HepG2 (cell line): ENCODE results near the gene C4orf17. TPM values are rescaled to one million over a fixed set of nuclear protein-coding genes. Genes with fewer than 3 reads are reported as not detected.

Experiments
- ATAC-seq: fragments of 200-7000 bp; cut with Tn5 transposase; 3 replicates; pipeline ENCODE4 v1.9.1; 2020; ENCODE audit warnings: mild to moderate bottlenecking, moderate library complexity
- BruUV-seq: library from RNA; stranded (reverse); fragments of 400-500 nt; replicated peaks from 2 replicates; lab custom pipeline; 2021; lab: Mats Ljungman, UMichigan
- CTCF ChIA-PET: fragments of 300-600 bp; formaldehyde crosslinking; extraction: SDS; loops from one replicate; lab custom pipeline; 2021; ENCODE audit warnings: low total read pairs, inconsistent platforms, low intra/inter-chr PET ratio; lab: Yijun Ruan, JAX
- POLR2A ChIA-PET: fragments of 350-600 bp; sonication (Branson Sonifier 250); formaldehyde crosslinking; loops from one replicate; lab custom pipeline; 2020; ENCODE audit warnings: antibody characterized with exemption, inconsistent platforms; lab: Yijun Ruan, JAX
- DNase-seq: peaks from one replicate; pipeline ENCODE4 v3.0.0-alpha.2; 2015; ENCODE audit warnings: low spot score
- FAIRE-seq: peaks from 3 replicates; lab custom pipeline; 2011; peaks lifted over from hg19 to GRCh38; lab: Jason Lieb, UNC
- H2AFZ ChIP-seq: one replicate; pipeline ENCODE4 v1.6.1; 2011; ENCODE audit warnings: low read length, inconsistent platforms
- H3K27ac ChIP-seq: fragments of 300-600 bp; 3 replicates; pipeline ENCODE4 v1.8.0; 2011; ENCODE audit warnings: mixed run types, mild to moderate bottlenecking, mixed read lengths, low read length, inconsistent platforms; ENCODE audit not compliant: insufficient read depth; ENCODE audit errors: extremely low read length
- H3K27me3 ChIP-seq, 2 experiments: fragments of 200-600 bp in 1 of 2; 2 replicates in 1 of 2; 3 replicates in 1 of 2; pipeline versions ENCODE4 v1.6.0 to v1.8.0; 2011; ENCODE audit warnings: low read length in 2 of 2, mild to moderate bottlenecking in 2 of 2, moderate library complexity in 2 of 2, inconsistent platforms in 1 of 2; ENCODE audit not compliant: insufficient read depth in 2 of 2, control insufficient read depth in 1 of 2
- H3K36me3 ChIP-seq, 2 experiments: fragments of 200-600 bp in 1 of 2; replicated peaks in 1 of 2; 2 replicates in 1 of 2; 3 replicates in 1 of 2; pipeline versions ENCODE4 v1.5.1 to v1.8.0; 2011; ENCODE audit warnings: low read length in 2 of 2, inconsistent platforms in 1 of 2; ENCODE audit not compliant: insufficient read depth in 2 of 2, control insufficient read depth in 1 of 2
- H3K4me1 ChIP-seq: 2 replicates; pipeline ENCODE4 v1.5.1; 2012; ENCODE audit warnings: low read length, inconsistent platforms; ENCODE audit not compliant: insufficient read depth
- H3K4me2 ChIP-seq: 2 replicates; pipeline ENCODE4 v1.6.0; 2011; ENCODE audit warnings: low read depth, low read length, inconsistent platforms
- H3K4me3 ChIP-seq, 3 experiments: fragments of 200-600 bp in 1 of 3; sonication (generic), shearing (Covaris generic) in 1 of 3; replicated peaks in 1 of 3; 2 replicates each; pipeline ENCODE4 v1.5.1; 2011 to 2016; ENCODE audit warnings: low read length in 3 of 3, inconsistent platforms in 2 of 3, low read depth in 2 of 3, mild to moderate bottlenecking in 2 of 3, control low read depth in 1 of 3, mixed read lengths in 1 of 3; ENCODE audit not compliant: insufficient read depth in 1 of 3
- H3K79me2 ChIP-seq: one replicate; pipeline ENCODE4 v1.6.1; 2011; ENCODE audit warnings: low read length, inconsistent platforms; ENCODE audit not compliant: insufficient read depth
- H3K9ac ChIP-seq: 2 replicates; pipeline ENCODE4 v1.6.0; 2011; ENCODE audit warnings: mild to moderate bottlenecking, low read depth, low read length, inconsistent platforms; ENCODE audit not compliant: insufficient read depth
- H3K9me3 ChIP-seq: 2 replicates; pipeline ENCODE4 v1.5.1; 2012; ENCODE audit warnings: mild to moderate bottlenecking, low read length
- H4K20me1 ChIP-seq: 2 replicates; pipeline ENCODE4 v1.6.0; 2011; ENCODE audit warnings: inconsistent platforms, mild to moderate bottlenecking, low read length, moderate library complexity; ENCODE audit not compliant: insufficient read depth
- ATF2 ChIP-seq: sonication (generic); formaldehyde crosslinking; IDR thresholded peaks from 2 replicates; pipeline ENCODE4 v1.4.0; 2020; ENCODE audit warnings: missing genetic modification reagents
- BORCS8-MEF2B ChIP-seq: sonication (generic); formaldehyde crosslinking; IDR thresholded peaks from 2 replicates; pipeline ENCODE4 v1.8.0; 2022; ENCODE audit warnings: mild to moderate bottlenecking, missing genetic modification reagents
- ETV5 ChIP-seq: IDR thresholded peaks from 2 replicates; pipeline ENCODE4 v1.6.1; 2018; ENCODE audit warnings: missing biosample characterization, missing genetic modification reagents, inconsistent platforms, borderline replicate concordance
- HDAC6 ChIP-seq: fragments of 200-600 bp; sonication (generic); IDR thresholded peaks from 2 replicates; pipeline ENCODE4 v1.7.0; 2017; ENCODE audit warnings: mild to moderate bottlenecking, antibody characterized with exemption, low read length, low read depth
- MIXL1 ChIP-seq: IDR thresholded peaks from 2 replicates; pipeline ENCODE4 v1.6.1; 2016
- NFE2L1 ChIP-seq: sonication (generic); formaldehyde crosslinking; IDR thresholded peaks from 2 replicates; pipeline ENCODE4 v1.4.0; 2020; ENCODE audit warnings: missing genetic modification reagents, mild to moderate bottlenecking, borderline replicate concordance
- TBX3 ChIP-seq: fragments of 450-650 bp; IDR thresholded peaks from 2 replicates; pipeline ENCODE4 v1.6.1; 2017; ENCODE audit warnings: antibody characterized with exemption, mild to moderate bottlenecking, inconsistent platforms, borderline replicate concordance
- TSC22D2 ChIP-seq: sonication (generic); formaldehyde crosslinking; IDR thresholded peaks from 2 replicates; pipeline ENCODE4 v1.5.1; 2020; ENCODE audit warnings: missing genetic modification reagents, mild to moderate bottlenecking, borderline replicate concordance
- XBP1 ChIP-seq: sonication (generic); formaldehyde crosslinking; IDR thresholded peaks from 2 replicates; pipeline ENCODE4 v1.5.0; 2020; ENCODE audit warnings: missing genetic modification reagents
- ZFAT ChIP-seq: sonication (generic); formaldehyde crosslinking; conservative IDR thresholded peaks from 2 replicates; pipeline ENCODE4 v1.8.1; 2023; ENCODE audit warnings: missing genetic modification reagents, inconsistent platforms
- ZFP37 ChIP-seq: sonication (generic); formaldehyde crosslinking; IDR thresholded peaks from 2 replicates; pipeline ENCODE4 v1.4.0; 2020; ENCODE audit warnings: missing genetic modification reagents, borderline replicate concordance
- ZNF431 ChIP-seq: sonication (generic); formaldehyde crosslinking; IDR thresholded peaks from 2 replicates; pipeline ENCODE4 v1.9.0; 2022; ENCODE audit warnings: missing genetic modification reagents, low read depth, mild to moderate bottlenecking, borderline replicate concordance
- ZNF501 ChIP-seq: sonication (generic); formaldehyde crosslinking; IDR thresholded peaks from 2 replicates; pipeline ENCODE4 v1.5.1; 2020; ENCODE audit warnings: mild to moderate bottlenecking, moderate library complexity, missing genetic modification reagents
- in situ Hi-C: cut with HindIII; loops from 2 replicates; pipeline ENCODE4 v1.10.0; 2017; ENCODE audit warnings: low pct_unique_long_range_greater_than_20kb; ENCODE audit not compliant: extremely low pct_ligation_motif_present
- intact Hi-C: fragments of 100-400 bp; cut with micrococcal nuclease; formaldehyde crosslinking; loops from one replicate; pipeline ENCODE4 v1.10.0; 2022; ENCODE audit not compliant: unreplicated experiment
- polyA plus RNA-seq, 8 experiments: library from polyadenylated mRNA; depleted of rRNA in 3 of 8; stranded (reverse) in 7 of 8; unstranded in 1 of 8; fragments of >200 nt; fragmentation: Illumina TruSeq in 4 of 8; extraction: Trizol in 4 of 8; gene quantifications; 2 replicates each; pipeline versions ENCODE4 v1.2.1 to v1.2.3, GENCODE V29; 2011 to 2016; ENCODE audit warnings: low read depth in 4 of 8, missing spikeins in 1 of 8, mixed read lengths in 1 of 8; ENCODE audit not compliant: insufficient read depth in 1 of 8
- total RNA-seq, 5 experiments: library from RNA; depleted of rRNA; stranded (reverse); fragments of >200 nt; fragmentation: Illumina TruSeq; extraction: Trizol; gene quantifications; 2 replicates each; pipeline ENCODE4 v1.2.3, GENCODE V29; 2016; ENCODE audit warnings: low read depth in 1 of 5
- TF ChIP-seq, protein P1 (sequence below): sonication (generic); formaldehyde crosslinking; IDR thresholded peaks from 2 replicates; pipeline ENCODE4 v1.8.0; 2022; ENCODE audit warnings: mild to moderate bottlenecking, missing genetic modification reagents; ENCODE audit not compliant: insufficient replicate concordance

The C4orf17 gene
- total and polyA plus RNA-seq, 2 of the 13 experiments (the other 11 are each of a cell fraction or from before 2014, with no cell fraction given): not detected

GRCh38 chr4:99540277-99540939 is 29.6 kb downstream of the C4orf17 start:
- DNase-seq: no peak
- in situ Hi-C loops: no loop called here
- Histone ChIP-seq H4K20me1 (no peaks in the 10 kb centered on the region), H3K4me1 (peaks cover 26% of the 10 kb centered on the region), H3K9ac (no peak overlapping the region), H3K4me2 (no peak overlapping the region), H3K27me3 (no peaks in the 10 kb centered on the region), H2AFZ (no peak overlapping the region), H3K36me3 (no peaks in the 10 kb centered on the region), H3K4me3 (no peak overlapping the region), H3K27ac (no peak overlapping the region), H3K9me3 (no peaks in the 10 kb centered on the region), H3K79me2 (no peaks in the 10 kb centered on the region)
- intact Hi-C loops: no loop called here
- ChIA-PET POLR2A (no interaction called here), CTCF (no interaction called here)
- no peak for ATAC-seq
- TF ChIP-seq HDAC6 (no peak), ZFAT (CRISPR knock-in tag) (no peak), ZFP37 (CRISPR knock-in tag) (no peak), ETV5 (CRISPR knock-in tag) (no peak), XBP1 (no peak), ZNF431 (CRISPR knock-in tag) (no peak), TBX3 (no peak), TSC22D2 (CRISPR knock-in tag) (no peak), BORCS8-MEF2B (CRISPR knock-in tag) (no peak), MIXL1 (CRISPR knock-in tag) (no peak), ATF2 (CRISPR knock-in tag) (no peak), ZNF501 (CRISPR knock-in tag) (no peak), NFE2L1 (CRISPR knock-in tag) (no peak)
- TF ChIP-seq, protein P1, sequence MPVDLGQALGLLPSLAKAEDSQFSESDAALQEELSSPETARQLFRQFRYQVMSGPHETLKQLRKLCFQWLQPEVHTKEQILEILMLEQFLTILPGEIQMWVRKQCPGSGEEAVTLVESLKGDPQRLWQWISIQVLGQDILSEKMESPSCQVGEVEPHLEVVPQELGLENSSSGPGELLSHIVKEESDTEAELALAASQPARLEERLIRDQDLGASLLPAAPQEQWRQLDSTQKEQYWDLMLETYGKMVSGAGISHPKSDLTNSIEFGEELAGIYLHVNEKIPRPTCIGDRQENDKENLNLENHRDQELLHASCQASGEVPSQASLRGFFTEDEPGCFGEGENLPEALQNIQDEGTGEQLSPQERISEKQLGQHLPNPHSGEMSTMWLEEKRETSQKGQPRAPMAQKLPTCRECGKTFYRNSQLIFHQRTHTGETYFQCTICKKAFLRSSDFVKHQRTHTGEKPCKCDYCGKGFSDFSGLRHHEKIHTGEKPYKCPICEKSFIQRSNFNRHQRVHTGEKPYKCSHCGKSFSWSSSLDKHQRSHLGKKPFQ (CRISPR knock-in tag): no peak
- BruUV-seq: no TSS peak
- no peak for FAIRE-seq
